Skeletal muscle satellite cell (primary cell): ENCODE results near the gene IRX6. TPM values are rescaled to one million over a fixed set of nuclear protein-coding genes. Genes with fewer than 3 reads are reported as not detected.

Experiments used
- H3K27me3 ChIP-seq: 2 replicates; pipeline ENCODE4 v1.7.0; 2013; ENCODE audit warnings: low read length; ENCODE audit not compliant: control insufficient read depth, insufficient read depth
- H3K36me3 ChIP-seq: 2 replicates; pipeline ENCODE4 v1.7.0; 2013; ENCODE audit warnings: mild to moderate bottlenecking, control low read depth, low read length; ENCODE audit not compliant: insufficient read depth
- H3K4me1 ChIP-seq: 2 replicates; pipeline ENCODE4 v1.7.0; 2013; ENCODE audit warnings: low read length; ENCODE audit not compliant: control insufficient read depth, insufficient read depth
- H3K4me2 ChIP-seq: 2 replicates; pipeline ENCODE4 v1.7.0; 2013; ENCODE audit warnings: mild to moderate bottlenecking, low read length
- H3K4me3 ChIP-seq: 2 replicates; pipeline ENCODE4 v1.7.0; 2013; ENCODE audit warnings: low read length
- H3K9ac ChIP-seq: 2 replicates; pipeline ENCODE4 v1.7.0; 2013; ENCODE audit warnings: mild to moderate bottlenecking, low read depth, low read length, moderate library complexity
- H3K9me3 ChIP-seq: replicated peaks from 2 replicates; pipeline ENCODE4 v1.7.0; 2013; ENCODE audit warnings: mild to moderate bottlenecking, control low read depth, low read length
- small RNA-seq: library from RNA; depleted of rRNA; stranded (forward); fragments of <200 nt; gene quantifications from one replicate; pipeline ENCODE3, GENCODE V24; 2012

Gene IRX6

GRCh38 chr16:55370762-55371482, 46.9 kb downstream of the IRX6 start:
- Histone ChIP-seq H3K4me2 (no peak overlapping the region), H3K4me3 (no peak overlapping the region), H3K27me3 (peaks cover 18% of the 10 kb centered on the region), H3K4me1 (peaks cover 3% of the 10 kb centered on the region), H3K9ac (no peak overlapping the region), H3K9me3 (no peaks in the 10 kb centered on the region), H3K36me3 (no peaks in the 10 kb centered on the region)

GRCh38 chr16:55372792-55373488, 48.9 kb downstream of the IRX6 start:
- Histone ChIP-seq H3K36me3 (no peaks in the 10 kb centered on the region), H3K4me1 (peaks cover 2% of the 10 kb centered on the region), H3K4me3 (no peak overlapping the region), H3K4me2 (no peak overlapping the region), H3K9me3 (no peaks in the 10 kb centered on the region), H3K9ac (no peak overlapping the region), H3K27me3 (peaks cover 13% of the 10 kb centered on the region)

GRCh38 chr16:55373489-55373832, 49.5 kb downstream of the IRX6 start:
- Histone ChIP-seq H3K9ac (no peak overlapping the region), H3K4me2 (no peak overlapping the region), H3K4me3 (no peak overlapping the region), H3K36me3 (no peaks in the 10 kb centered on the region), H3K4me1 (no peaks in the 10 kb centered on the region), H3K27me3 (peaks cover 13% of the 10 kb centered on the region), H3K9me3 (no peaks in the 10 kb centered on the region)

GRCh38 chr16:55376045-55376444, 52.0 kb downstream of the IRX6 start:
- Histone ChIP-seq H3K36me3 (no peaks in the 10 kb centered on the region), H3K4me1 (no peaks in the 10 kb centered on the region), H3K4me3 (no peak overlapping the region), H3K9me3 (no peaks in the 10 kb centered on the region), H3K9ac (no peak overlapping the region), H3K4me2 (no peak overlapping the region), H3K27me3 (no peaks in the 10 kb centered on the region)

GRCh38 chr16:55376567-55377167, 52.7 kb downstream of the IRX6 start:
- Histone ChIP-seq H3K36me3 (no peaks in the 10 kb centered on the region), H3K9ac (no peak overlapping the region), H3K4me2 (no peak overlapping the region), H3K4me1 (no peaks in the 10 kb centered on the region), H3K9me3 (no peaks in the 10 kb centered on the region), H3K4me3 (no peak overlapping the region), H3K27me3 (no peaks in the 10 kb centered on the region)

- Histone ChIP-seq H3K4me1 (no peaks in the 10 kb centered on the region), H3K9ac (no peak overlapping the region), H3K9me3 (no peaks in the 10 kb centered on the region), H3K4me2 (no peak overlapping the region), H3K36me3 (no peaks in the 10 kb centered on the region), H3K4me3 (no peak overlapping the region), H3K27me3 (no peaks in the 10 kb centered on the region)
Observed at GRCh38 chr16:55377840-55378239, 53.8 kb downstream of the IRX6 start.

- Histone ChIP-seq H3K4me3 (no peak overlapping the region), H3K36me3 (no peaks in the 10 kb centered on the region), H3K4me2 (no peak overlapping the region), H3K4me1 (no peaks in the 10 kb centered on the region), H3K27me3 (no peaks in the 10 kb centered on the region), H3K9me3 (no peaks in the 10 kb centered on the region), H3K9ac (no peak overlapping the region)
Observed at GRCh38 chr16:55378616-55379015, 54.6 kb downstream of the IRX6 start.

GRCh38 chr16:55379371-55379770, 55.4 kb downstream of the IRX6 start:
- no peaks in the 10 kb centered on the region for H3K27me3 ChIP-seq
- H3K9me3 ChIP-seq = no peaks in the 10 kb centered on the region
- H3K36me3 ChIP-seq = no peaks in the 10 kb centered on the region
- no peak overlapping the region for H3K4me2 ChIP-seq
- H3K9ac ChIP-seq = no peak overlapping the region
- H3K4me3 ChIP-seq = no peak overlapping the region
- H3K4me1 ChIP-seq = no peaks in the 10 kb centered on the region

GRCh38 chr16:55379876-55380390, 55.9 kb downstream of the IRX6 start:
- no peak overlapping the region for H3K4me2 ChIP-seq
- no peaks in the 10 kb centered on the region for H3K36me3 ChIP-seq
- no peaks in the 10 kb centered on the region for H3K4me1 ChIP-seq
- no peak overlapping the region for H3K9ac ChIP-seq
- H3K27me3 ChIP-seq = no peaks in the 10 kb centered on the region
- H3K4me3 ChIP-seq = no peak overlapping the region
- no peaks in the 10 kb centered on the region for H3K9me3 ChIP-seq

Small RNA genes within 50 kb of the gene (small RNA-seq; reads per million reads assigned to genes)
- gene RN7SL841P = not detected
